ENCODE measurements around the gene NHS.

DNA sequence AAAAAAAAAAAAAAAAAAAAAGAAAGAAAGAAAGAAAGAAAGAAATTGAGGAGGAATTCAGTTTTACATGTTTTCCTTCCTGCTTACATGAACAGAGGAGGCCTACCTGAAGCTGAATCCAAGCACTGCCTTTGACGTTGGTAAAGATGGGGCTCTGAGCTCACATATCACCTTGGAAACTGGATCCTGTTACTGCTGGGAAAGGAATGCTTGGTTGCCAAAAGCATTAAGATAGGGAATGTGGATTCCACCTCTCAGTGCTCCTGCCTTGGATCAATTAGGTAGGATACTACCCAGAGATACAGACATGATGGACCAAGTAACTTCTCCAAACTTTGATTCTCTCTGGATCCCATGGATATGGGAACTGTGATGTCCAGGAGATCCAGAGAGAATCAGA, 50.6 kb downstream of the NHS start:
- TF ChIP-seq, protein P1, sequence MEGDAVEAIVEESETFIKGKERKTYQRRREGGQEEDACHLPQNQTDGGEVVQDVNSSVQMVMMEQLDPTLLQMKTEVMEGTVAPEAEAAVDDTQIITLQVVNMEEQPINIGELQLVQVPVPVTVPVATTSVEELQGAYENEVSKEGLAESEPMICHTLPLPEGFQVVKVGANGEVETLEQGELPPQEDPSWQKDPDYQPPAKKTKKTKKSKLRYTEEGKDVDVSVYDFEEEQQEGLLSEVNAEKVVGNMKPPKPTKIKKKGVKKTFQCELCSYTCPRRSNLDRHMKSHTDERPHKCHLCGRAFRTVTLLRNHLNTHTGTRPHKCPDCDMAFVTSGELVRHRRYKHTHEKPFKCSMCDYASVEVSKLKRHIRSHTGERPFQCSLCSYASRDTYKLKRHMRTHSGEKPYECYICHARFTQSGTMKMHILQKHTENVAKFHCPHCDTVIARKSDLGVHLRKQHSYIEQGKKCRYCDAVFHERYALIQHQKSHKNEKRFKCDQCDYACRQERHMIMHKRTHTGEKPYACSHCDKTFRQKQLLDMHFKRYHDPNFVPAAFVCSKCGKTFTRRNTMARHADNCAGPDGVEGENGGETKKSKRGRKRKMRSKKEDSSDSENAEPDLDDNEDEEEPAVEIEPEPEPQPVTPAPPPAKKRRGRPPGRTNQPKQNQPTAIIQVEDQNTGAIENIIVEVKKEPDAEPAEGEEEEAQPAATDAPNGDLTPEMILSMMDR (IDR thresholded peaks at IDR 0.05; ENCODE audit: insufficient read depth, low read length), result no peak
- TF ChIP-seq POLR2AphosphoS5 (IDR thresholded peaks at IDR 0.05; ENCODE audit: low read depth), result no peak
